HG03135 (cell line): Measurements from ENCODE around the gene L1CAM.

Experiments
- ATAC-seq: cut with Tn5 transposase; IDR thresholded peaks from one replicate; pipeline ENCODE4 v1.9.1; 2021; ENCODE audit warnings: mild to moderate bottlenecking, moderate library complexity; ENCODE audit not compliant: unreplicated experiment

L1CAM gene

DNA sequence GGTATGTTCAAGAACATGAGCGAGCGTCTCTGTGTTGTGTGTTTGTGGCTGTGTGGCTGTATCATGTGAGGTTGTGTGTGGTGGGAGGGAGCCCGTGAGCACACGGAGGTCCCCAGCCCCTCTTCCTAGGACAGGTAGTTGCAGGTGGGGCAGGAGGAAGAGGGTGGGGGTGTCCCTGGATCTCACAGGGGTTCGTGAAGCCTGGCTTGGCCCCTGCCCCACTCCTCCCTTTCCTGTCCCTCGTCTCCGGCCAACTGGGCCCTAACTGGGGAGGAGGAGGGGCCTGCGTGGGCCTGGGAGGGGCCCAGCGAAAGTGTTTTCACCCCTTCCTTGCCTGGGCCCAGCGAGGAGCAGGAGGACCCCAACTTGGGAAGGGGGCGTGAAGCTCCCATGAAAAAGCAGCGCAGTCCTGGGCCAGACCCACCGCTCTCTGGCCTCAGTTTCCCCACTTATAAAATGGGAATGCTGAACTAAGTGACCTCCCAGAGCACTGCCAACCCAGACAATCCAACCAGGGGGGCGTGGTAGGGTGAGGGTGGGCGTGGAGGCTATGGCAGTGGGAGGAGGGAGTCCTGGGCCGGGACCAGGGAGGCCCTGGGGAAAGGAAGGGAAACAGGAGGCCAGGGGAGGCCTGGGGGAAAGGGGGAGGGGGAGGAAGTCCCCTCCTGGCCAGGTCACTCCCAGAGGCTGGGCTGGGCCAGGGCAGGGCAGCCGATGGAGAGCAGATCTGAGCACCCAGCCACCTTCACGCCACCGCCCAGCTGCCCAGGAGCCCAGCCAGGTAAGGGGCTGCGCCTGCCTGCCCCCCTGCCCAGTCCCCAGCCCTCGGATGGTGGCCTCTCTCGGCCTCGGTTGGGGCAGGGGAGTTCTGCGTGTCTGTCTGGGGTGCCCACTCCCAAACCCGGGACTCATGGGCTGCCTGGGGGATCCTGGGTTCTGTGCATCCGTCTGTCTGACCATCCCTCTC lies 18.3 kb upstream of the L1CAM start, which contains the start of gene AVPR2:
Gene AVPR2, plus strand, starts transcription at position 683 of the 967 bp plus-strand sequence. CDS start 473 bp downstream, outside the sequence.
- ATAC-seq: no peak

- no peak for ATAC-seq
These were observed 17.4 kb upstream of the L1CAM start for GRCh38 chrX:153903238-153903980.

GRCh38 chrX:153902385-153902784 lies 16.4 kb upstream of the L1CAM start:
- no peak for ATAC-seq

DNA sequence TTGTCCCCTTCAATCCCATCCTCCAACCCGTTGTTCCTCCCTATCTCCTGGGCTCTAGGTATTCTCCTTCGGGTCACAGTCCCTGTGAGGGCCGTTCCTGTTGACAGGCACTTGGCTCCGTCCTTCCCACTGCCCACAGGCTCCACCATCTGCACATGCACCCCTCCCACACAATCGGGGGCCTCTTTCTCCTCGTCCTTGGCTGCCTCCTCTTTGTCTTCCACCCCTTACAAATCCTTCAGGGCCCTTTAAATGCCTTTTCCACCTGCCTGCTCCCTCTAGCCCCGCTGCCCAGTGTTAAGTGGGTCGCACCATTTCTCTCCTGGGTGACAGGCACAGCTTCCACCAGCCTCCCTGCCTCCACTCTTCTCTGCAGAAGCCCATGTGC lies 15.8 kb upstream of the L1CAM start:
- ATAC-seq: no peak

DNA sequence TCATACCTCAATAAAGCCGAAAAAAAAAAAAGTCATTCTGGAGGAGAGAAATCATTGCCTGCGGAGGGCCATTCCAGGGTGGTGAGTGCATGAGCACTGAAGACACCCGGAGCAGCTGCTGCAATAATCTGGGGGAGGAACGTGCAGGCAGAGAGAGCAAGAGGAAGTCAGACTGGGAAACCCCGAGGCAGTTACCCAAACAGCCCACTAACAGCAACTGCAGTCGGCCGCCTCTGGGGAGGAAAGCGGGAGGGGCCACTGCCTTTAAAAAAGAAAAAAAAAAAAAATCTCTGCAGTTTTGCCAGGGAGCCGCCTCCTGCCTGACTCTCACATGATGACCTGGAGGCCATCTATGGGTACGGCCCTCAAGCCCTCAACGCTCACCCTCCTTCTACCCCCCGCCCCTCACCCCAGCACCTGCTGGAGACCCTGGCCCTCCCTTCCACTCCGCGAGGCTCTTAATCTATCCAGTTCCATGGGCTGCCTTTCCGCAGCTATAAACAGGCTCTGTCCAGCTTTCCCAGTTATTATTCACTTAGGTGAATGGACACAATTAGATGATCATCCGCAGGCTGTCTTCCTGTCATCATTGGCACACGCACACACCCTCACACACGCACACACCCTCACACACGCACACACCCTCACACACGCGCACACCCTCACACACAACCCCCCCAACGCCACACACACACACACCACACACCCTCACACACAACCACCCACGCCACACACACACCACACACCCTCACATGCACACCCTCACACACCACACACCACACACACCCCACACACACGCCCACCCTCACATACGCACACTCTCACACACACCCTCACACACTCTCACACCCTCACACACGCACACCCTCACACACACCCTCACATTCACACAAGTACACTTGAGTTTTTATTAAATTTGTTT lies 15.1 kb upstream of the L1CAM start:
- peak; percentile 69 for ATAC-seq

DNA sequence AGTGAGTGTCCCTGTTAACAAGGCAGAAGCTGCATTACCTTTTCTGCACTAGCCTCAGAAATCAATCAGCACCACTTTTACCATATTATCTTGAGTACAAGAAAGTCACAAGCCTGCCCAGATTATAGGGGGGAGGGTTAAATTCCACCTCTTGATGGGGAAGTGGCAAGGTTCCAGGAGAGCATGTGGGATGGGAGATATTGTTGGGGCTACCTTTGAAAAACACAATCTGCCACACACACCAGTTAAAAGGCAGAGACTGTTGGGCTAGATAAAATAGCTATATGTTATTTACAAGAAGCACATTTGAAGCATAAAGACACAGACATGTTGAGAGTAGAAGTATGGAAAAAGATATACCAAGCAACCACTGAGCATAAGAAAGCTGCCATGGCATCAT lies 11.9 kb upstream of the L1CAM start:
- no peak for ATAC-seq

GRCh38 chrX:153889123-153889522 lies 3.1 kb upstream of the L1CAM start:
- ATAC-seq: no peak

- no peak for ATAC-seq
These were observed 2.4 kb upstream of the L1CAM start for GRCh38 chrX:153888344-153888743.

- no peak for ATAC-seq
These were observed 1.4 kb upstream of the L1CAM start for GRCh38 chrX:153887385-153887784.

DNA sequence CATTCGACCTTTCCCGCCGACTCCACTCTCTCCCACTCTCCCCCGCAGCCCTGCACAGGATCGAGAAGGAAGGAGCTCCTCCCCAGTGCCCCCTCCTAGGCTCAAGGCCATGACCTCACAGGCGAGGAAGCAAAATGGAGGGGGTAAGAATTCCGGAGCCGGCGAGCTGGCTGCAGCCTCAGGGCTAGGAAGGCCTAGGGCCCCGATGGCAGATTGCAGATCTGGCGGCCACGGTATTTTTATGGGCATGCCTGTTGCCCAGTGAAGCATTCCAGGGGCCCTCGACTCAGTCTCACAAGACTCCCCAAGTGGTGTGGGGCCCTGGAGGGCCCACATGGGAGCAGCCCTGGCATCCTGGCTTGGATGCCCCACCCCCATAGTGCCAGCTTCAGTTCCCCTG lies 942 bp upstream of the L1CAM start:
- ATAC-seq: no peak

DNA sequence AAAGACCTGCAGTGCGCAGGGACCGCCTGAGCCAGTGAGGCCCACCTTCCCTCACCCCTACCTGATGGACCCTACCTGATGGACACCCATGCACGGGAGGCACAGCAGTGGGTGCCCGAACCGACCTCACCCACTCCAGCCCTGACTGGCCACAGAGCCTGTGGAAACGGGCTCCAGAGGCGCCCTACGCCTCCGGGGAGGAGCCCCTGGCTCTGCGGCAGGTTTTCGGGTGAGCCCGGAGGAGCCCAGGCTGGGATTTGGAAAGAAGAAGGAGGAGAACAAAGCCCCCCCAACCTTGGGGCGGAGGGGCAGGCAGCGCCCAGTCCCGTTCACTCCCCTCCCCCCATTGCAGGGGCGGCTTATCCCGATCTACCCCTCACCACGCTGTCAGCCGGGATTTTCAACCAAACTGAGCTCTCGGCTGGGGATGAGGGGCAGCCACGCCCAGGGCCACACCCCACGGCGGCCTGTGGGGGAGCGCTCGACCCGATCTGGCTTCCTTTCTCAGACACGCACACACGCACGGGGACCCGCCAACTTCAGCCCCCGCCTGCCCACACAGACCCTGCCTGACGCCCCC lies 675 bp downstream of the L1CAM start:
- no peak for ATAC-seq

- ATAC-seq: no peak
These were observed 1.4 kb downstream of the L1CAM start for GRCh38 chrX:153884590-153884989.

GRCh38 chrX:153884136-153884535 lies 1.8 kb downstream of the L1CAM start:
- ATAC-seq: no peak

DNA sequence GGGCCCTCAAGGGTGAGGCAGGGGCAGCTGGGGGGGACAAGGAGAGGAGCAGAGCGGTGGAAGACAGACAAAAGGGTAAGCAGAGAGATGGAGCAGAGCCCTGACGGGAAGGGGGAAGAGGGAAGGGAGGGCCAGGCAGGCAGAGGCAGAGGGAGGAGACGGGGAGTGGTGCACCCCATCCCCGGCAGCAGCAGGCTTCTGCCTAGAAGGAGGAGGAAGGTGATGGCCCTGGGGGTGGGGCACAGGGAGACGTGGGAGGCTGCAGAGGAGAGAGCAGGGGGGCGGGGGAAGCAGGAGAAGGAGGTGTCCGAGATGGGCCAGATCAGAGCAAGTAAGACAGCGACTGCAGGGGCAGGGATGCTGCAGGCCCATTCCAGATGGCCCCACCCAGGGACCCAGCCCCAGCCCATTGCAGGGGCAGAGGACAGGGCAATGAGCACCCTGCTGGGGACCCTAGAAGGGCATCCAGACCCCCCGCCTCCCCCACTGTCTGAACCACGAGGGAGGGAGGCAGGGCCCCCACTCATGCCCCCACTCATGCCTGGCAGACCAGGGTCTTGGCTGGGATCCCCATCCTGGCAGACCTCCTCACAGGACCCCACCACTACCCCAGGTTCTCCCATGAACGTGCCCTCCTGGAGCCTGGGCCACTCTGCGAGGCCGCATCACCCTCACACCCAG lies 2.7 kb downstream of the L1CAM start:
- no peak for ATAC-seq

DNA sequence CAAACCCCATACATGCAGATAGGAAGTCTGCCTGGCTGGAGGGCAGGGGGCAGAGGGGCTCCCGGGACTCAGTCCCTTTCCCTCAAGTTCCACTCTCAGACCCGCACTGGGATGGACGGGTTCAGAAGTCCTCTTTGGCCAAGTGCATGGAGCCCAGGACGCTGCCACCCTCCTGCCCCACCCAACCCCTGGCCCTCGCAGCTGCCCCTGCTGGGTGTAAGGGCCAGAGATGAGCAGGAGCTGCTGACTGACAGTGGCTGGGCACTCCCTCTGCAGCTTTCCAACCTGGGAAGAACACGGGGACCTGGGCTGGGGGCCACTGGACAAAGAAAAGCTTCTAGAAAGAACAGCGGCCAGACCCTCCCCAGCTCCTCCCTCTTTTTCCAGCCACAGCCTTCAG lies 3.4 kb downstream of the L1CAM start:
- ATAC-seq: no peak

DNA sequence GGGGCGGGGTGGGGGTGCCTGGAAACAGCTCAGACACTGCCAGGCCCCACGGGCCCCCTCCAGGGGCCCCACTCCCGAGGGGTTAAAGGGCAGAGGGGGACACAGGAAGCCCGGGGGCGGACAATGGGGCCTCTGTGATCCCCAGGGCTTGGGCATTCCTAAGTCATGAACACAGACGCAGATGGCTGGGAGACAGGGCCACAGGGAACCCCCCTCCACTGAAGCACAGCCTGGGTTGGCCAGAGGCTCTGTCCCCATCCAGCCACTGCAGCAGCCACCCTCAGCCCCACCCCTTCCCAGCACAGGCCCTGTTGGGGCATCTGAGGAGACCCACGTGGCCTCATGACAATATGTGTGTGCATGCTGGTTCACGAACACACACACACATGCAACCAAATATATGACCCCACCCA lies 3.9 kb downstream of the L1CAM start:
- ATAC-seq: no peak

- no peak for ATAC-seq
These were observed 4.7 kb downstream of the L1CAM start for GRCh38 chrX:153881281-153881680.

GRCh38 chrX:153880440-153880815 lies 5.5 kb downstream of the L1CAM start:
- no peak for ATAC-seq

GRCh38 chrX:153879741-153880439 lies 6.1 kb downstream of the L1CAM start:
- no peak for ATAC-seq
